ENCODE measurements around the gene EPAS1. TPM values are rescaled to one million over a fixed set of nuclear protein-coding genes. Genes with fewer than 3 reads are reported as not detected.

Gene EPAS1
- total RNA-seq, 2 experiments from 2014 or later = 4.2 to 5.4 TPM

DNA sequence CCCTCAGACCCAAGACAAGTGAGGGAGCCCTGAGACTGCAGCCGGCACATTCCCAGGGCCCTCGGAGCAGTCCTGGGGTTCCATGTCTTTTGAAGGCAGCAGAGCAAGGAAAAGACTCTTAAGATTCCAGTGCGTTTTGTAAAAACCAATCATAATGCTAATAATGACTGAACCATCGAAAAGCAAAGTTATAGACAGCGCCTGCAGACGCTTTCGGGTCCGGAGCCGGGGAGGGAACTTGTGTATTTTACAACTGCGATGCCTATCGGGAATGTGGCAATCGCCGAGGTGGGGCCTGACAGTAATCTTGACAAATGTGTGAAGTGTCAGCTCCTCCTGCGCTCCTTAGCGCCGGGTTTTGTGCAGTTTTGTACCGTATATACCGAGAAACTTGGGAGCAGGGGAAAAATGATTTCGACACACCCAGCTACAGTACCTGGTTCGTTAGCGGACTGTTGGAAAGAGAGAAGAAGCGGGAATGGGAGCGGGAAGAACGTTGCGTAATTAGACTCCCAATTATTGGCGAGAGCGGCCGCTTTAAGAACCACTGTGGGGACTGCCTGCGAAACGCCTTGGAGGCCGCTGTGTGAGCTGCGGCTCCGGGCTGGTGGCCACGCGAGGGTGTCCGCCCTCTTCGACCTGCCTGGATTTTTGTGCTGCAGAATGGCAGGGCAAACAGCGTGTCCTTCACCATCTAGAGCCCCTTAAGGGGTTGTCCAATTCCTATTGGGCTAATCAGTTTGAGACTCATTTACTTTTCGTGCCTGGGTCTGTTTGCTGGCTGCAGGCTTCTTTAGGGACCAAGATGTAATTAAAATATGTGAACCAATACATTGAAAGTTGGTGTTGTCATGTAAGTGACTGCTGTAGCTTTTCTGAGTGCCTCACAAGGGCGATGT is 2.4 kb downstream of the EPAS1 start:
- CTCF ChIA-PET = no interaction called here
- peaks cover 44% of the 10 kb centered on the region for H3K4me1 ChIP-seq (ENCODE audit: insufficient read depth, low read length)
- no peaks in the 10 kb centered on the region for H3K9me3 Mint-ChIP-seq
- intact Hi-C loops (cut with DNase I, micrococcal nuclease) = loop anchor here (2.0 to 10.0 kb wide), 8 partner anchors 48 to 657 kb away; no protein-coding TSS in a partner anchor
- POLR2A ChIA-PET = no interaction called here
- TF ChIP-seq, protein P1, sequence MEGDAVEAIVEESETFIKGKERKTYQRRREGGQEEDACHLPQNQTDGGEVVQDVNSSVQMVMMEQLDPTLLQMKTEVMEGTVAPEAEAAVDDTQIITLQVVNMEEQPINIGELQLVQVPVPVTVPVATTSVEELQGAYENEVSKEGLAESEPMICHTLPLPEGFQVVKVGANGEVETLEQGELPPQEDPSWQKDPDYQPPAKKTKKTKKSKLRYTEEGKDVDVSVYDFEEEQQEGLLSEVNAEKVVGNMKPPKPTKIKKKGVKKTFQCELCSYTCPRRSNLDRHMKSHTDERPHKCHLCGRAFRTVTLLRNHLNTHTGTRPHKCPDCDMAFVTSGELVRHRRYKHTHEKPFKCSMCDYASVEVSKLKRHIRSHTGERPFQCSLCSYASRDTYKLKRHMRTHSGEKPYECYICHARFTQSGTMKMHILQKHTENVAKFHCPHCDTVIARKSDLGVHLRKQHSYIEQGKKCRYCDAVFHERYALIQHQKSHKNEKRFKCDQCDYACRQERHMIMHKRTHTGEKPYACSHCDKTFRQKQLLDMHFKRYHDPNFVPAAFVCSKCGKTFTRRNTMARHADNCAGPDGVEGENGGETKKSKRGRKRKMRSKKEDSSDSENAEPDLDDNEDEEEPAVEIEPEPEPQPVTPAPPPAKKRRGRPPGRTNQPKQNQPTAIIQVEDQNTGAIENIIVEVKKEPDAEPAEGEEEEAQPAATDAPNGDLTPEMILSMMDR (IDR thresholded peaks at IDR 0.05) = no peak
- H3K4me1 Mint-ChIP-seq (ENCODE audit: low read depth) = peaks cover 44% of the 10 kb centered on the region
- no peak for ATAC-seq (ENCODE audit: poor library complexity)
- H3K27ac ChIP-seq (ENCODE audit: low read depth in 1 of 2, low read length in 2 of 2) = no peak overlapping the region
- H3K4me3 Mint-ChIP-seq = peak overlapping the region; percentile 98
- H3K27me3 Mint-ChIP-seq = peaks cover 57% of the 10 kb centered on the region
- H3K36me3 Mint-ChIP-seq (ENCODE audit: low read depth) = peaks cover 11% of the 10 kb centered on the region
- H3K27ac Mint-ChIP-seq = no peak overlapping the region
- DNase-seq = peak in 3 of 14 experiments; percentile 11 to 31 (median 29)
- H3K9me3 ChIP-seq (ENCODE audit: control insufficient read depth in 1 of 2, insufficient read depth in 1 of 2, low read length in 2 of 2) = peaks cover 0 to 19% of the 10 kb centered on the region in 2 experiments
- H3K36me3 ChIP-seq (ENCODE audit: insufficient read depth, low read length) = no peaks in the 10 kb centered on the region
- H3K27me3 ChIP-seq (ENCODE audit: control insufficient read depth in 1 of 2, insufficient read depth in 2 of 2, low read length in 2 of 2) = peaks cover 41 to 45% of the 10 kb centered on the region in 2 experiments
- peak overlapping the region; percentile 84 for H3K4me3 ChIP-seq (ENCODE audit: low read length)

DNA sequence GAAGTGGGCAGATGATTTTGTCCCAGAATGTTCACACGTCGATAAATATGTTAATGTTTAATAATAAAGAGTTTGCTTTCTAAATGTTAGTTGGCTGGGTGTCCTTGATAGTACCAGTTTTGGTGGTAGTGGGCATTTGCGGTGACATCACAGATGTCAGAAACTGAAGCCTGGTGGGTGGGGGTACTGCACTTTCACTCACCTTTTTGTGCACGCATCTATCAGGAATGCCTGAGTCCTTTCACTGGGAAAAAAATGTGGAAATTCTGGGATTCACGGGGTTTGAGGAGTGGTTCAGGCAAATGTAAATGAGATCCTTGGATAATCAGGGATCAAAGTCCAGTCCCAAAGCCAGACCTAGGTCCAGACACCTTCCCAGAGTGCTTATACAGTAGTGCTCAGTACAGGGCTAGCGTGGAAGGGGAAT is 3.2 kb downstream of the EPAS1 start:
- Histone ChIP-seq H3K27ac (ENCODE audit: low read depth in 1 of 2, low read length in 2 of 2) (no peak overlapping the region), H3K36me3 (ENCODE audit: insufficient read depth, low read length) (no peaks in the 10 kb centered on the region), H3K4me3 (ENCODE audit: low read length) (no peak overlapping the region), H3K4me1 (ENCODE audit: insufficient read depth, low read length) (peaks cover 52% of the 10 kb centered on the region), H3K27me3 (ENCODE audit: control insufficient read depth in 1 of 2, insufficient read depth in 2 of 2, low read length in 2 of 2) (peaks cover 41 to 45% of the 10 kb centered on the region in 2 experiments), H3K9me3 (ENCODE audit: control insufficient read depth in 1 of 2, insufficient read depth in 1 of 2, low read length in 2 of 2) (peaks cover 0 to 19% of the 10 kb centered on the region in 2 experiments)
- Mint-ChIP-seq H3K9me3 (no peaks in the 10 kb centered on the region), H3K4me3 (peak overlapping the region; percentile 69), H3K4me1 (ENCODE audit: low read depth) (peaks cover 52% of the 10 kb centered on the region), H3K27ac (no peak overlapping the region), H3K36me3 (ENCODE audit: low read depth) (peaks cover 11% of the 10 kb centered on the region), H3K27me3 (peaks cover 61% of the 10 kb centered on the region)
- ChIA-PET POLR2A (no interaction called here), CTCF (no interaction called here)
- TF ChIP-seq, protein P1 (IDR thresholded peaks at IDR 0.05) = no peak
- intact Hi-C loops (cut with DNase I, micrococcal nuclease) = loop anchor here (5.0 kb wide), 2 partner anchors 62 to 63 kb away; no protein-coding TSS in a partner anchor
- ATAC-seq (ENCODE audit: poor library complexity) (no peak), DNase-seq (no peak)

DNA sequence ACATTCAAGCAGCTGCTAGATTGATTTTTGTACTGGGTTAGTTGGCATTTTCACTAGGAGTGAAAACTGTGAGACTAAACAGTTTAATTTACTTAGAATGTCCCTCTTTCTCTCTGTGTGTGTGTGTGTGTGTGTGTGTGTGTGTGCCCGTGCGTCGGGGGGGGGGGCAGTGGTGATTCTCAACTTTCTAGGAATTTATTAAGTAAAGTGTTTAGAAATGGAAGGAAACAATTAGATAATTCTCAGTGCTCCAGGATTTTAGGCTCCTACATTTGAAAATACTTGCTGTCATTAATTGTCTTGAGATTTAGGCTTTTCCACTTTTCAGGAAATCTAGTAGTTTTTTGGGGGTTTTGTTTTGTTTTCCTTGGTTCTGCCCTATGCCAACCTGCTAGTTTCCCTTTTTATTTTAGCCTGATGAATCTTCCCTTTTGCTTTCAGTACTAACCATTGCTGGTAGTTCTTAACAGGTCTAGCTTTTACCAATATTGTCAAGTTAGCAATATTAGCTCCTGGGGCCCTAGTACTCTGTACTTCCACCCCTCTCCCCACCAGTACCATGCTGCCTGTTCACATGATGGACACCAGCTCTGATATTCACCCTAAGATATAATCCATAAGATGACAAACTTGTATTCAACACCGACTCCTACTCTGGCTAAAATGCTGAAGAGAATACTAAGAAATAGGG is 4.9 kb downstream of the EPAS1 start:
- peaks cover 11% of the 10 kb centered on the region for H3K36me3 Mint-ChIP-seq (ENCODE audit: low read depth)
- ChIA-PET CTCF (interaction anchor here (1.4 kb wide), 1 partner anchor 8 kb away, joined by 4 read pairs; no protein-coding TSS in a partner anchor), POLR2A (no interaction called here)
- DNase-seq (no peak), ATAC-seq (ENCODE audit: poor library complexity) (no peak)
- no peak overlapping the region for H3K4me3 ChIP-seq (ENCODE audit: low read length)
- H3K9me3 Mint-ChIP-seq = no peaks in the 10 kb centered on the region
- intact Hi-C loops (cut with DNase I, micrococcal nuclease) = loop anchor here (5.0 kb wide), 2 partner anchors 60 to 65 kb away; no protein-coding TSS in a partner anchor
- no peak overlapping the region for H3K4me3 Mint-ChIP-seq
- H3K9me3 ChIP-seq (ENCODE audit: control insufficient read depth in 1 of 2, insufficient read depth in 1 of 2, low read length in 2 of 2) = peaks cover 0 to 19% of the 10 kb centered on the region in 2 experiments
- H3K27me3 Mint-ChIP-seq = peaks cover 64% of the 10 kb centered on the region
- H3K27me3 ChIP-seq (ENCODE audit: control insufficient read depth in 1 of 2, insufficient read depth in 2 of 2, low read length in 2 of 2) = peaks cover 38 to 45% of the 10 kb centered on the region in 2 experiments
- H3K36me3 ChIP-seq (ENCODE audit: insufficient read depth, low read length) = no peaks in the 10 kb centered on the region
- H3K27ac ChIP-seq (ENCODE audit: low read depth in 1 of 2, low read length in 2 of 2) = no peak overlapping the region
- no peak overlapping the region for H3K27ac Mint-ChIP-seq
- peaks cover 52% of the 10 kb centered on the region for H3K4me1 Mint-ChIP-seq (ENCODE audit: low read depth)
- H3K4me1 ChIP-seq (ENCODE audit: insufficient read depth, low read length) = peaks cover 47% of the 10 kb centered on the region
- TF ChIP-seq, protein P1 (IDR thresholded peaks at IDR 0.05) = no peak

All from CD4-positive, alpha-beta T cell (primary cell).